ENCODE data around the gene COPA. TPM values are rescaled to one million over a fixed set of nuclear protein-coding genes. Genes with fewer than 3 reads are reported as not detected.

Gene COPA
- total RNA-seq, 1 donor from 2014 or later: 281 TPM

GRCh38 chr1:160271025-160271424 lies 72.0 kb downstream of the COPA start:
- peaks cover 2% of the 10 kb centered on the region for H3K27me3 Mint-ChIP-seq (ENCODE audit: low read depth, unreplicated experiment)
- Histone ChIP-seq H2AFZ (ENCODE audit: low read depth, low read length) (no peak overlapping the region), H3K9ac (ENCODE audit: low read length) (no peak overlapping the region), H3K27me3 (ENCODE audit: insufficient read depth, low read length) (no peaks in the 10 kb centered on the region), H3K4me3 (ENCODE audit: insufficient read depth, low read depth, low read length) (no peak overlapping the region), H3K9me3 (ENCODE audit: insufficient read depth, low read depth, low read length) (no peaks in the 10 kb centered on the region), H3K4me2 (ENCODE audit: low read length) (no peak overlapping the region), H3K27ac (ENCODE audit: low read depth, low read length) (no peak overlapping the region), H3K4me1 (ENCODE audit: insufficient read depth, low read length) (no peaks in the 10 kb centered on the region), H3K36me3 (ENCODE audit: insufficient read depth, low read length) (no peaks in the 10 kb centered on the region), H4K20me1 (ENCODE audit: insufficient read depth, low read length) (no peaks in the 10 kb centered on the region), H3K79me2 (ENCODE audit: insufficient read depth, low read length) (no peaks in the 10 kb centered on the region)
- no peak for DNase-seq (ENCODE audit: low read depth)
- H3K9me3 Mint-ChIP-seq (ENCODE audit: unreplicated experiment): no peaks in the 10 kb centered on the region
- no peak overlapping the region for H3K4me3 Mint-ChIP-seq (ENCODE audit: unreplicated experiment)
- no peaks in the 10 kb centered on the region for H3K36me3 Mint-ChIP-seq (ENCODE audit: low read depth, unreplicated experiment)
- FAIRE-seq: no peak
- H3K4me1 Mint-ChIP-seq (ENCODE audit: low read depth, unreplicated experiment): no peaks in the 10 kb centered on the region
- TF ChIP-seq CTCF (IDR thresholded peaks at IDR 0.05; ENCODE audit: insufficient read depth, low read depth, low read length) (no peak), EZH2 (IDR thresholded peaks at IDR 0.05; ENCODE audit: insufficient read depth, low read length) (no peak)
- H3K27ac Mint-ChIP-seq (ENCODE audit: unreplicated experiment): no peak overlapping the region

GRCh38 chr1:160267284-160267991 lies 75.6 kb downstream of the COPA start:
- Histone ChIP-seq H3K4me3 (ENCODE audit: insufficient read depth, low read depth, low read length) (no peak overlapping the region), H3K4me1 (ENCODE audit: insufficient read depth, low read length) (no peaks in the 10 kb centered on the region), H3K9ac (ENCODE audit: low read length) (no peak overlapping the region), H3K79me2 (ENCODE audit: insufficient read depth, low read length) (no peaks in the 10 kb centered on the region), H3K4me2 (ENCODE audit: low read length) (no peak overlapping the region), H2AFZ (ENCODE audit: low read depth, low read length) (no peak overlapping the region), H4K20me1 (ENCODE audit: insufficient read depth, low read length) (no peaks in the 10 kb centered on the region), H3K27ac (ENCODE audit: low read depth, low read length) (no peak overlapping the region), H3K9me3 (ENCODE audit: insufficient read depth, low read depth, low read length) (no peaks in the 10 kb centered on the region), H3K27me3 (ENCODE audit: insufficient read depth, low read length) (no peaks in the 10 kb centered on the region), H3K36me3 (ENCODE audit: insufficient read depth, low read length) (no peaks in the 10 kb centered on the region)
- peaks cover 4% of the 10 kb centered on the region for H3K4me1 Mint-ChIP-seq (ENCODE audit: low read depth, unreplicated experiment)
- H3K4me3 Mint-ChIP-seq (ENCODE audit: unreplicated experiment): no peak overlapping the region
- peaks cover 2% of the 10 kb centered on the region for H3K27me3 Mint-ChIP-seq (ENCODE audit: low read depth, unreplicated experiment)
- DNase-seq (ENCODE audit: low read depth): no peak
- FAIRE-seq: no peak
- TF ChIP-seq CTCF (IDR thresholded peaks at IDR 0.05; ENCODE audit: insufficient read depth, low read depth, low read length) (no peak), EZH2 (IDR thresholded peaks at IDR 0.05; ENCODE audit: insufficient read depth, low read length) (no peak)
- H3K9me3 Mint-ChIP-seq (ENCODE audit: unreplicated experiment): no peaks in the 10 kb centered on the region
- no peak overlapping the region for H3K27ac Mint-ChIP-seq (ENCODE audit: unreplicated experiment)
- H3K36me3 Mint-ChIP-seq (ENCODE audit: low read depth, unreplicated experiment): no peaks in the 10 kb centered on the region

- no peak for FAIRE-seq
- H3K4me1 Mint-ChIP-seq (ENCODE audit: low read depth, unreplicated experiment): peaks cover 10% of the 10 kb centered on the region
Observed at GRCh38 chr1:160264795-160265307, 78.2 kb downstream of the COPA start.

More at GRCh38 chr1:160264795-160265307, 78.2 kb downstream of the COPA start:
- no peak overlapping the region for H3K4me2 ChIP-seq (ENCODE audit: low read length)
- no peaks in the 10 kb centered on the region for H3K9me3 ChIP-seq (ENCODE audit: insufficient read depth, low read depth, low read length)
- no peaks in the 10 kb centered on the region for H3K36me3 ChIP-seq (ENCODE audit: insufficient read depth, low read length)
- Mint-ChIP-seq H3K4me3 (ENCODE audit: unreplicated experiment) (no peak overlapping the region), H3K36me3 (ENCODE audit: low read depth, unreplicated experiment) (no peaks in the 10 kb centered on the region), H3K9me3 (ENCODE audit: unreplicated experiment) (no peaks in the 10 kb centered on the region), H3K27ac (ENCODE audit: unreplicated experiment) (no peak overlapping the region), H3K27me3 (ENCODE audit: low read depth, unreplicated experiment) (peaks cover 2% of the 10 kb centered on the region)
- H2AFZ ChIP-seq (ENCODE audit: low read depth, low read length): no peak overlapping the region
- peaks cover 9% of the 10 kb centered on the region for H4K20me1 ChIP-seq (ENCODE audit: insufficient read depth, low read length)
- peaks cover 11% of the 10 kb centered on the region for H3K4me1 ChIP-seq (ENCODE audit: insufficient read depth, low read length)
- DNase-seq (ENCODE audit: low read depth): no peak
- H3K27me3 ChIP-seq (ENCODE audit: insufficient read depth, low read length): no peaks in the 10 kb centered on the region
- no peak overlapping the region for H3K9ac ChIP-seq (ENCODE audit: low read length)
- peaks cover 13% of the 10 kb centered on the region for H3K79me2 ChIP-seq (ENCODE audit: insufficient read depth, low read length)
- H3K4me3 ChIP-seq (ENCODE audit: insufficient read depth, low read depth, low read length): no peak overlapping the region
- TF ChIP-seq EZH2 (IDR thresholded peaks at IDR 0.05; ENCODE audit: insufficient read depth, low read length) (no peak), CTCF (IDR thresholded peaks at IDR 0.05; ENCODE audit: insufficient read depth, low read depth, low read length) (no peak)
- no peak overlapping the region for H3K27ac ChIP-seq (ENCODE audit: low read depth, low read length)
